ENCODE measurements around the gene CACNA1E.

The CACNA1E gene
- total RNA-seq, result 0 to 0.19 (median 0.16) reads per million in 3 experiments

DNA sequence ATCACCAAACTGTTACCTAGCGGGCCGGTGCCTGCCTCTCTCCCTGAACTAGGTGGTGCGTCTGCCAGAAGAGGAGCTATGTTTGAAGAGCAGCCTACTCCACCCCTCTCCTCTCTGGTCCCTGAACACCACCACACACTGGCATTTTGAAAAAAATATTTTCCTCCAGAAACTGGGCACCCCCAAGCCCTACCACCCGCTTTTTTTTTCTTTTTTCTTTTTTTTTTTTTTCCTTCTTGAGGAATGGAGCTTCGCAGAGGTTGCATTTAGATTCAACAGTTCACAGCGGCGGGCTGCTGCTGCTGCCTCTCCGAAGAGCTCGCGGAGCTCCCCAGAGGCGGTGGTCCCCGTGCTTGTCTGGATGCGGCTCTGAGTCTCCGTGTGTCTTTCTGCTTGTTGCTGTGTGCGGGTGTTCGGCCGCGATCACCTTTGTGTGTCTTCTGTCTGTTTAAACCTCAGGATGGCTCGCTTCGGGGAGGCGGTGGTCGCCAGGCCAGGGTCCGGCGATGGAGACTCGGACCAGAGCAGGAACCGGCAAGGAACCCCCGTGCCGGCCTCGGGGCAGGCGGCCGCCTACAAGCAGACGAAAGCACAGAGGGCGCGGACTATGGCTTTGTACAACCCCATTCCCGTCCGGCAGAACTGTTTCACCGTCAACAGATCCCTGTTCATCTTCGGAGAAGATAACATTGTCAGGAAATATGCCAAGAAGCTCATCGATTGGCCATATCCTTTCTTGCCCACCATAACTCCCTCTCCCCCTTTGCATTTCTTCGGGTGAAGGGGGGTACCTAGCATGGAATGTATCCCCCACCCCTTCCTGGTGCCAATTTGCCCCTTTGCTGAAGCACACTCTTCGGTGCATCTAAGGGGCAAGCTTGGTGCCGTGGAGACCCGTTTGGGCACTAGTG, at the start of gene CACNA1E:
Gene CACNA1E, plus strand, starts transcription at position 233 of the 911 bp plus-strand sequence. Its CDS starts 228 bp downstream, at position 461.
- no peak for DNase-seq

DNA sequence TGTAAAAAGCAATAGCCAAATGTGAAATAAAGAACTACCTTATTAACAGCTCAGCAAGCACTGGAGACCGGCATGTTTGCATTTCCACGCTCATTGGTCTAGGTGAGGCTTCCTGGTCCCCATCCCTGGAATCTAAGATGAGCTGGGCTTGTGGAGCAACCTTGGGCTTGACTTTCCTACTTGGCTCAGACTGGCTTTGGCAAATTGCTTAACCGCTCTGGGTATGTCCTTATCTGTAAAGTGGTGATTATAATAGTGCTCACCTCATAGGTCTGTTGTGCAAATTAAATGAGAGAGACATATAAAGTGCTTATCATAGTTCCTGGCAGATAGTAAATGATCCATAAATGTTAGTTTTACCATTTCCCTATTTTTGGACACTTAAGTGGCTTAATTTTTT, 49.4 kb upstream of the CACNA1E start:
- no peak for DNase-seq

GRCh38 chr1:181438013-181438412, 45.3 kb upstream of the CACNA1E start:
- no peak for DNase-seq

GRCh38 chr1:181440510-181440909, 42.8 kb upstream of the CACNA1E start:
- DNase-seq, result no peak

- no peak for DNase-seq
Measured at GRCh38 chr1:181442181-181442525, 41.2 kb upstream of the CACNA1E start.

DNA sequence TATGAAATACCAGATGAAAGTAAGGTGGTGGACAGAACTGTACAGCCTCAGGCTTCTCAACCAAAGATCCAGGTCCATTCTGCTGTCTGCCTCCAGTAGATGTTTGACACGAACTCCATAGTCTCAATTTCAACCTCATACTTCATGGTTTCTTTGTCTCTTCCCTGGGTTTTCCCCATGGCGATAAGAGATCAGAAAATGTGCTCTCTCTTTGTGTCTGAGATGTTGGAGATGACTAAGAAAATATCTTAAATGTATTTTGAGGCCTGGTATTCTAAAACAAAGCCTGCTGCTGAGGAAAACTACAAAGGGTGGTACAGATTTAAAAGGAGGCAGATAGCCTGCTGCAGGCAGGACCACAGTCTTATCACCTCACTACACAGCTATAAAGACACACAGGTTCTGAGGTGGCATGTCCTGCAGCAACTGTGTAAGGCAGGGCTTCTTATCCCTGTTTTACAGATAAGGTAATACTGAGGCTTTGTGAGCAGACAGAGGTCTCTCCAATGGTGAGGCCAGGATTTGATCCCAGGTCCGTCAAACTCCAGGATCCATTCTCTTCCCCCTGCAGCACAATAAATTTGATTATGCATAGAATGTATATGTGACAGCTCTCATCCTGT, 40.0 kb upstream of the CACNA1E start:
- no peak for DNase-seq

GRCh38 chr1:181445436-181445835, 37.9 kb upstream of the CACNA1E start:
- DNase-seq, result no peak

DNA sequence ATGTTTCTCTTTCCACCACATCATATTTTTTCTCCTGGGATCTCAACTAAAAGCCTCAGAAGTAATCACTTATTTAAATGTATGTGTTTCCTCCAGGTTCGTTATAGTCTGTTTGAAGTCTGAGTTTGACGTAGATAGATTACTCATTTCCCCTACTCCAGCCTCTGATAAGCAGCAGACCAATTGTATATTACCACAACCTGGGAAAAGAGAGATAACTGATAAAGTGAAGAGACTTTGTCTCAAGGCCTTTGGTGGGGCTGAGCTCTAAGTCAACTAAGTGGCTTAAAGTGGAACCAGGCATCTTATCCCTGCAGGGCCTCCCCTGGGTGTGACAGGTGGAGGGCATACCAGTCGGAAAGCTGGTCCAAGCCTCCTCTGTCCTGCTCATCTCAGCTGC, 34.9 kb upstream of the CACNA1E start:
- no peak for DNase-seq

DNA sequence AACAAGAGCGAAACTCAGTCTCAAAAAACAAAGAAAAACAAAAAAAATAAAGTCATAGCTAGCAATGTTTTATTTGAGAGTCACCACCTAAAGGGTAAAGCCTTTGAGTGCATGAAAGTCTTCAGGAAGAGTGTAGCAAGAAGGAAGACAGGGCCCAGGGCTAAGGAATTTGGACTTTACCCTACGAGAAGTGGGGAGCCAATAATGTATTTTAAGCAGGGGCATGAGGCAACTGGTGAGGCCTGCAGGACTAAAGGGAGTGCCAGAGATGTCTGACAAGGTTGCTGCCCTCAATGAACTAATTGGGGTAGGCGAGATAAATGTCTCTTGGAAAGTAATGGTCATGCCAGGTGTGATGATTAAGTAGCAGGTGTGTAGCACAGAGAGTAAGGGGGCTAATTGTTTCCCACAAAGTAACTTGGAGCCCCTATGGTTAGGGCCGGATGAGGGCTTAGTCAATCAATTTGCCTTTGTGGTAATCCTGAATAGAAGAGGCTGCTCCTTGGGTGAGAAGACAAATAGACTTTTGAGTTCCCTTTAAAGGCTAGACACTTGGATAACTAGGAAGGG, 31.6 kb upstream of the CACNA1E start:
- no peak for DNase-seq

GRCh38 chr1:181452746-181453145, 30.6 kb upstream of the CACNA1E start:
- no peak for DNase-seq

GRCh38 chr1:181453541-181454201, 29.6 kb upstream of the CACNA1E start:
- DNase-seq, result no peak

DNA sequence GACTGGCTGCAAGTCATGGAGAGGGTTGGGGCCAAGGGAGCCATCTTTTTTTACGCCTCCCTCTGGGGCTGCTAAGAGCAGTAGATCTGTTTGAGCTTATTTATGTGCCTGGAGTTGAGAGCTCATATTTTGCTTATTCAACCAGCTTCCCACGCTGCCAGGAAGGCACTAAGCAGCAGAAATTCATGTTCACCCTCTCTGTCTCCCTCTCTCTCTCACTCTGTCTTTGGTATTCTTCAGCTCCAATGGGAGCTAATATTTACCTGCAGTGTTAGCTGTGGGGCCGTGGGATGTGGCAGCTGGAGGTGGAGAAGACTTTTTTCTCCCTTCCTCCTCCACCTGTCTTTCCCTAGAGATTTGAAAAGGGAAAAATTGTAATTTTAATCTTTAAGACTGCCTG, 26.8 kb upstream of the CACNA1E start:
- no peak for DNase-seq

DNA sequence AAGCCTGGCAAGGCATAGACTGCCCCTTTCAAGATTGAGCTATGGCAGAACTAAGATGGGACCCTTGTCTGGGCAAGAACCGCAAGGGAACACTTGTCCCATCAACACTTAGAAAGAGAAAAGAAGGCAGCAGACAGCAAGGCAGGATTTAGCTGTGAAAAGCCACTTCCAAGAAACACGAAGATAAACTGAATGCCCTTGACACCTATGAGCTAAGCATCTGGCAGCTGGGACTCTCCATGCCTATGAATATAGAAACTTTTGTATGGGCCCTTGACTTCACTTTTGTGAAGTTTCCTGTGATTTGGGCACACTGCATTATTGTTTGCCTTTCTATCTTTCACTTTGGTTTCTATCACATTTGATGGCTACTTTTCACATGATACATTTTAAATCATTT, 24.9 kb upstream of the CACNA1E start:
- no peak for DNase-seq

DNA sequence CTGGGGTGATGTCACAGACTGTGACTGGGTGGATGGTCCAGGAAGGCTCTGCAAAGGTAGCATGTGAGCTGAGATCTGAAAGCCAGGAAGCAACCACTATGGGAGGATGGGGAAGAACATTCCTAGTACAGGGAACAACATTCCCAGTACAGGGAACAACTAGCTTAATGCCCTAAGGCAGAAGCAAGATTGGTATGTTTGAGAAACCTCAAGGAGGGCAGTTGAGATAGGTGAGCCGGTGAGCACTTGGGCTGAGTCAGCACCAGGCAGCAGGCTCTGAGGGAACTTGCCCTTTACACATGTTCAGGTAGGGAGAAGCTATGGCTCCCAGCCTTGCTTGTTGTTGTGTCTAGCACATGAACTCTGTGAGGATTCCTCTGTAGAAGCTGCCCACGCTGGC, 24.2 kb upstream of the CACNA1E start:
- DNase-seq, result no peak

GRCh38 chr1:181469829-181470228, 13.5 kb upstream of the CACNA1E start:
- no peak for DNase-seq

- no peak for DNase-seq
Measured at GRCh38 chr1:181475580-181475979, 7.7 kb upstream of the CACNA1E start.

- DNase-seq, result no peak
Measured at GRCh38 chr1:181476581-181476980, 6.7 kb upstream of the CACNA1E start.

- DNase-seq, result no peak
Measured at GRCh38 chr1:181478306-181478705, 5.0 kb upstream of the CACNA1E start.

- peak; percentile 7 for DNase-seq
Measured at GRCh38 chr1:181479137-181479745, 4.1 kb upstream of the CACNA1E start.

DNA sequence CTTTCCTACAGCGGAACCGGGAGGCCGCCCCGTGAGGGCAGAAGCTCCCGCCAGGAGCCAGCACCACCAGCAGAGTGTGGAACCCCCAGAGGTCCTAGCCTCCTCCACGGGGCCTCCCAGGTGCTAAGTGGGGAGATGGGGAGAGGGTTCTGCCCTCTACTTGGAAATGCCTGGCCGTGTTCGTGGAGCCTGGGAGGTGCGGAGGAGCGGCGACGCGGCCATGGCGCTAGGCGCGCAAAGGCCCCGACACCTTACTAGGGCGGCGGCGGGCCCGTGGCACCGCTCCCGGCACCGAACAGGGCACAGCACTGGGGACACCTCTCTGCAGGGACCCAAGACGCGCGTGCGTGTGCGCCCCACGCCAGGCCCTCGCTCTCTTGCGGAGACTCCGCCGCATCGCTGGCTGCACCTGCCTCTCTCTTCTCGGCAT, 1.3 kb upstream of the CACNA1E start:
- no peak for DNase-seq

DNA sequence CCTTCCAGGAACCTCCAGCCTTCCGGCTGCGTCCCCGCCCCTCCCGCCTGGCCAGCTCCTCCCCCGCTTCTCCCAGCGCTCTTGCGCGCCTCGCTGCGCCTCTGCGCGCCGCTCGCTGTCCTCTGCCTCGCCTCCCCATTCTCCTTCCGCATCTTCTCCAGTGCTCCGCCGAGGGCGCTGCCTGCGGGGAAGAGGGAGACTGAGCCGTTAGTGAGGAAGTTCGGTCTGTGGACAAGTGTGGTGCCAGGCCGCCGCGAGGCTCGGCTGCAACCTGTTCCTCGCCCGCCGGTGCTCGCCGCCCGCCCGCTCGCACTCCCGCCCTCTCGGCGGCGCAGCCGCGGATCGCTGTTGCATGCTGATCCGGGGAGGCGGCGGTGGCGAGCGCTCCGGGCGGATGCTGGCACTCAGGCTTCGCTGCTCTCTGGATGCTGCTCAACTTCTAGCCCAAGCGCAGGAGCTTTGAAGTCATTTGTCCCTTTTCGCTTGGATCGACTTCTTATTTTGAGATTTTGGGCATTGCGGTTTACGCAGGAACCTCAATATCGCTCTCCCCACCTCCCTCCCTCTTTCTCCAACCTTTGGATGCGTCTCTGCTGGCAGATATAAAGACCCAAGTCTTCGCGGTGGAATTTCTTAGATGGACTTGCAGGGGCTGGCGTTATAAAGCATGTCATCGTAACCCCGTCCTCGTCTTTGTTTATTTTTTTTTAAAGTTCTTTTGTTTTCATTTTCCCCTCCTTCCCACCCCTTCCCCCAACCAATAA, 614 bp upstream of the CACNA1E start:
- DNase-seq, result no peak

DNA sequence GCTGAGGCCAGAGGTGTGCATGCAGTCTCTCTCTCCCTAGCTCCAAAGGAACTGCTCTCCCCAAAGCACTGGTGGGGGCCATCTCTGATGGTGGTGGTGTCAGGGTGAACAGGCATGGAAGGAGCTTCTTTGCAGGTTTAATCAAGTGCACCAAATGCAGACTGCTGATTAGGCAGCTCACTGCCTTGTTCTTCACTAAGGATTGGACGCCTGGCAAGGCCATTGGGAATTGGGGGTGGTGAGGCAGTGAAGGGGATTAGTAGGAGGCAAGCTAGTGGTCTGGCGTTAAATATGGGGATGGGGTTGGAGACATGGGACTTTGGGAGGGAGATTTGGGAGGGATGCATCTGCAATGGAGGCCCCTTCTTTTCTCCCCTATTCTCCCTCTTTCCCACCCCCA, 1.5 kb downstream of the CACNA1E start:
- DNase-seq, result no peak
